NB4 (cell line): ENCODE results near the gene TEDC1.

Experiments
- CTCF ChIP-seq: IDR thresholded peaks from one replicate; pipeline ENCODE4 v1.5.1; 2012; ENCODE audit warnings: low read depth, low read length
- MAX ChIP-seq: IDR thresholded peaks from 2 replicates; pipeline ENCODE4 v1.6.1; 2011; ENCODE audit warnings: low read depth, low read length
- MYC ChIP-seq: IDR thresholded peaks from 2 replicates; pipeline ENCODE4 v1.6.1; 2011; ENCODE audit warnings: low read depth, low read length
- POLR2A ChIP-seq: IDR thresholded peaks from 2 replicates; pipeline ENCODE4 v1.6.1; 2011; ENCODE audit warnings: mild to moderate bottlenecking; ENCODE audit not compliant: insufficient read length; ENCODE audit errors: extremely low read depth

- TF ChIP-seq CTCF (no peak), POLR2A (no peak), MAX (no peak), MYC (no peak)
These were observed 42.9 kb downstream of the TEDC1 start for GRCh38 chr14:105533811-105534498.
